RWPE2 (cell line): ENCODE results near the gene AGRN.

Source experiments
- ATAC-seq: fragments of 200-7000 bp; cut with Tn5 transposase; 3 replicates; pipeline ENCODE4 v1.9.1; 2021; ENCODE audit warnings: low read depth
- DNase-seq: peaks from one replicate; pipeline ENCODE4 v3.0.0-alpha.2; 2020; ENCODE audit warnings: low spot score
- H3K27ac ChIP-seq: fragments of 450-650 bp; 2 replicates; pipeline ENCODE4 v1.5.1; 2017; ENCODE audit warnings: mild to moderate bottlenecking; ENCODE audit not compliant: poor library complexity, severe bottlenecking
- H3K27me3 ChIP-seq: fragments of 250-450 bp; sonication (Bioruptor Pico); 2 replicates; pipeline ENCODE4 v1.5.1; 2021; ENCODE audit warnings: mild to moderate bottlenecking, moderate library complexity; ENCODE audit not compliant: insufficient read depth, poor library complexity, severe bottlenecking
- H3K36me3 ChIP-seq: fragments of 250-450 bp; sonication (Bioruptor Pico); 2 replicates; pipeline ENCODE4 v1.5.1; 2020; ENCODE audit warnings: low read depth, mild to moderate bottlenecking, moderate library complexity
- H3K4me1 ChIP-seq: fragments of 250-450 bp; sonication (Bioruptor Pico); 2 replicates; pipeline ENCODE4 v1.5.1; 2021; ENCODE audit warnings: mild to moderate bottlenecking, moderate library complexity; ENCODE audit not compliant: insufficient read depth, poor library complexity, severe bottlenecking
- H3K4me3 ChIP-seq: fragments of 250-450 bp; sonication (Bioruptor Pico); 2 replicates; pipeline ENCODE4 v1.5.1; 2021; ENCODE audit warnings: mild to moderate bottlenecking, moderate library complexity; ENCODE audit not compliant: severe bottlenecking
- H3K9me3 ChIP-seq: fragments of 250-450 bp; sonication (Bioruptor Pico); 2 replicates; pipeline ENCODE4 v1.5.1; 2021; ENCODE audit warnings: mild to moderate bottlenecking, moderate library complexity; ENCODE audit not compliant: severe bottlenecking
- TF ChIP-seq, protein P1 (sequence below): fragments of 450-650 bp; IDR thresholded peaks from one replicate; pipeline ENCODE4 v1.5.1; 2017; ENCODE audit warnings: mild to moderate bottlenecking, moderate library complexity; ENCODE audit not compliant: poor library complexity, severe bottlenecking

The AGRN gene

DNA sequence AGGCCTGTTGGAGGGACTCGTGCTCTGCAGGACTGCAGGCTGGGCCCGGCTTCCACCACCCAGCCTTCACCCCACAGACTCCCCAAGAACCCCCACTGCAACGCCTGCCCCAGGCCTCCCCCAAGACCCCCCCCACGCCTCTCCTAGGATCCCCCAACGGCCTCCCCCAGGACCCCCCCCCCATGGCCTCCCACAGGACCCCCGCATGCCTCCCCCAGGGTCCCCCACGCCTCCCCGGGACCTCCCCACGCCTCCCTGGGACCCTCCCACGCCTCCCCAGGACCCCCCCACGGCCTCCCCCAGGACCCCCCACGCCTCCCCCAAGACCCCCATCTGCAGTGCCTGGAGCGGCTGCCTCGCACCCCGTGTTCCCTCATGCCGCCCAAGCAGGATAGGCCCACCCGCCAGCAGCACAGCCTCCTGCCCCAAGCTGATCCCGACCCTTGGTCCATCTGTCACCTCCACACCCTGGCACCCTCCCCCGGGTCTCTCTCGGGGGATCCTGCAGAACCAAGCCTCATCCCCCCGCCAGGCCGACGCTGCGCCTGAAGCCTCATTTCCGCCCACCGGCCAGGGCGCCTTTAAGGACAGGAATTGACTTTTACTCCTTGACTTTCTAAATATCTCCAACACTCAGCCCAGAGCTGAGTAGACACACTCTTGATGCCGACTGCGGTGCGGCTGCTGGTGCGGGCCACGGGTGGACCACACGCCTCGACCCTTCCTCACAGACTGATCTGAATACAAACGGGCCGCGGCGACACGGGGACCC, 68.3 kb downstream of the AGRN start:
- ATAC-seq: no peak
- TF ChIP-seq, protein P1, sequence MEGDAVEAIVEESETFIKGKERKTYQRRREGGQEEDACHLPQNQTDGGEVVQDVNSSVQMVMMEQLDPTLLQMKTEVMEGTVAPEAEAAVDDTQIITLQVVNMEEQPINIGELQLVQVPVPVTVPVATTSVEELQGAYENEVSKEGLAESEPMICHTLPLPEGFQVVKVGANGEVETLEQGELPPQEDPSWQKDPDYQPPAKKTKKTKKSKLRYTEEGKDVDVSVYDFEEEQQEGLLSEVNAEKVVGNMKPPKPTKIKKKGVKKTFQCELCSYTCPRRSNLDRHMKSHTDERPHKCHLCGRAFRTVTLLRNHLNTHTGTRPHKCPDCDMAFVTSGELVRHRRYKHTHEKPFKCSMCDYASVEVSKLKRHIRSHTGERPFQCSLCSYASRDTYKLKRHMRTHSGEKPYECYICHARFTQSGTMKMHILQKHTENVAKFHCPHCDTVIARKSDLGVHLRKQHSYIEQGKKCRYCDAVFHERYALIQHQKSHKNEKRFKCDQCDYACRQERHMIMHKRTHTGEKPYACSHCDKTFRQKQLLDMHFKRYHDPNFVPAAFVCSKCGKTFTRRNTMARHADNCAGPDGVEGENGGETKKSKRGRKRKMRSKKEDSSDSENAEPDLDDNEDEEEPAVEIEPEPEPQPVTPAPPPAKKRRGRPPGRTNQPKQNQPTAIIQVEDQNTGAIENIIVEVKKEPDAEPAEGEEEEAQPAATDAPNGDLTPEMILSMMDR: no peak
- H3K4me3 ChIP-seq: no peak overlapping the region
- H3K27me3 ChIP-seq: no peaks in the 10 kb centered on the region
- DNase-seq: no peak
- no peak overlapping the region for H3K27ac ChIP-seq
- no peaks in the 10 kb centered on the region for H3K9me3 ChIP-seq
- H3K4me1 ChIP-seq: no peaks in the 10 kb centered on the region
- no peaks in the 10 kb centered on the region for H3K36me3 ChIP-seq

DNA sequence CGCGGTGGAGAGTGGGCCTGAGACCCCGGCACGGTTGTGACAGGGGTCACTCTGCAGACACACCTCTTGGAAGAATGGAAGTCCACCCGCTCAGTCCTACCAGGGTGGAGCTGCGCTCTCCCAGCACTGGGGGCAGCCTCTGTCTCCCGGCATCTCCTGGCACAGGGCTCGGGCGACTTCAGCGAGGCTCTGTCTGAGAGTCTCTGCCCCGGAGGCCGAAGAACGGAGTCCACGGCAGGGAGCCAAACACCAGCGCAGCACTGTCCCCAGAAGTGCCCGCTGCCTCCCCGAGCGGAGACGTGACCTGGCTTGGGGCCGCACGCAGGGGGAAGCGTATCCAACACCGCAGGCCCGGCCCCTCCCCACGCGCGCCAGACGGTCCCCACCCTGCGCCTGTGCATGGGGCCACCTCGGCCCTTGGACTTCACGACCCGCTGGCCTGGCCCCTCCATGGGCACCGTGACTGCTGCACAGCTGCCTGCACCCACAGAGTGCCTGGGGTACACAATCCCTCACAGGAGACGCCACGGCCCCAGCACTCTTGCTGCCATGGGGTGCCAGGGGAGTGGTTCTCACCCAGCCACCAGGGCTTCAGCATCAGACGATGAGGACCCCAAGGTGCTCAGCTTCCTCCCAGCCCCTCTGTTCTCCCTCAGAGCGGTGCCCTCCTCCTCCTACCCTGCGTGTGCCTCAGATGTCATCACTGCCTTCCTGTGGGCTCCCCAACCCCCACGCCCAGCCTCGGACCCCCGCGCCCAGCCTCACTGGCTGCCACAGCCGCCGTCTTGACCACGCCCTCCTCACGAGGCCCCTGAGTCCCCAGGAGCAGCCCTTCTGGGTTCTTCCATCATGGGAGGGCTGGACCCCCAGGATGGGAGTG, 69.1 kb downstream of the AGRN start:
- Histone ChIP-seq H3K4me3 (no peak overlapping the region), H3K27me3 (no peaks in the 10 kb centered on the region), H3K9me3 (no peaks in the 10 kb centered on the region), H3K4me1 (no peaks in the 10 kb centered on the region), H3K36me3 (no peaks in the 10 kb centered on the region), H3K27ac (no peak overlapping the region)
- TF ChIP-seq, protein P1: no peak
- ATAC-seq: no peak
- DNase-seq: no peak

DNA sequence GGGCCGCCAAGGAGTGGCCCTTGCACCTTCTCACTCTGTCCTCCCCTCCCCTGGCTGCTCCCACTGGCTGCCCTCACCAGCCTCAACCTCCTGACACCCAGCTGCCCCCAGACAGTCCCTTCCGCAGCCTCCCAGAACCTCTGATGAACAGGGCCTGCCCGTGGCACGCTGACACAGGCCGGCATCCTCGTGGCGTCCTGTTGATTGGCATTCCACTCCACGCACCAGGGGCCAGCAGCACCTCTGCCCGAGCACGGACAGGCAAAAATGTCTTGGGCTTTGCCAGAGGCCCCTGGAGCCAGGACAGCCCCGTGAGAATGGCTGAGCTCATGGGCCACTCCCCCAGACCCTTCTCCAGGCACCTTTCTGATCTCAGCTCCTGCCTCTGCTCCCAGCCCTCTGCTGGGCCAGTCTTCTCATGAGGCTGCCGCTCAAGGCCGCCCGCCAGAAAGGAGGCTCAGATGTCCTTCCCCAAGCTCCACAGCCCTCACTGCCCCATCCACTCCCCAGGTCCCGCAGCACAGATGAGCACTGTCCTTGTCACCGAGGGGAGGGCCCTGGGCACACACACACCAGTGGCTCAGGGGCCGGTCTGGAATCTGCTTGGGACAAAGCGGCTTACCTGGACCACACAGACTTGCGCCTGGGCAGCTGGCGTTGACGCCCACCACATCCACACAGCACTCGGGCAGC, 70.0 kb downstream of the AGRN start:
- no peak for ATAC-seq
- Histone ChIP-seq H3K36me3 (no peaks in the 10 kb centered on the region), H3K9me3 (no peaks in the 10 kb centered on the region), H3K4me1 (no peaks in the 10 kb centered on the region), H3K4me3 (no peak overlapping the region), H3K27ac (no peak overlapping the region), H3K27me3 (no peaks in the 10 kb centered on the region)
- no peak for DNase-seq
- TF ChIP-seq, protein P1: no peak

DNA sequence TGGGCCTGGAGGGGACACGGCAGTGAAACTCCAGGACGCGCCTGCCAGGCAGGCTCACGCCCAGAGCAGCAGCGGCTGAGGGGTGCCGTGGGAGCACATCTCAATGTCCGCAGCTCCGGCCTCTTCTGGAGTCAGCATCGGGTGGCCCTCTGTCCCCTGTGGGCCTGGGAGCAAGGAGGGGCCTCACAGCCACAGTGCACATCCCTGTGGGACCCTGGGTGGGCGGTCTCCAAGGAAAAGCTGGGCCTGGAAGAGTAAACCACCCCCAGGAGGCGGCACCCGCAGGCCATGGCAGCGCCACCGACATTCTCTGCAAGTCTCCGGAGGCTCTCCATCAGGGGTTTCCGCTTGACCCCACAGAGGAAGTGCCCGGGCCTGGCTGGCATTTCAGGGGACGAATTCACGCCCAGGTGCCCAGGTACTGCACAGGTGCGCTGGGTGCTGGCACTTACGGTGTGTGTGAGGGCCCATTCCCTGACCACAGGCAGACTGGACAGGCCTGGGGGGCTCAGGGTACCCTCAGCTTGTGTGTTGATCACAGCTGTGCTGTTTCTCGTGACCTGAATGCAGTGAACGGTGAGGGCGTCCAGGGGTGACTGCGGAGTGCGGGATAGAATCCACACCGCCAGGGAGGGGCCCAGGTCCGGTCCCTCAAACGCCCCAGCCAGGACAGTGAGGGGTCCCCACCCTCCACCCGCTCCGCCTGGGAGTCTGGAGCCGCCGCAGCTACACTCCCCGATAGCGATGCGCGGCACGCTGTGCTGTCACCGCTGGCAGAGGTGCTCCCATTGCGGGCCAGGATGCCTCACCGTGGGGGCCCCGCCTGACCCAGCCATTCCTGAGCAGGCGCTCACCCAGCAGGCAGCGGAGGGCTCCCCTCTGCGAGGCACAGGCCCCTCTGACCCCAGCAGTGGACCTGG, 70.8 kb downstream of the AGRN start:
- H3K36me3 ChIP-seq: no peaks in the 10 kb centered on the region
- no peak overlapping the region for H3K4me3 ChIP-seq
- no peaks in the 10 kb centered on the region for H3K27me3 ChIP-seq
- peak; percentile 66 for DNase-seq
- H3K9me3 ChIP-seq: no peaks in the 10 kb centered on the region
- TF ChIP-seq, protein P1: no peak
- H3K4me1 ChIP-seq: no peaks in the 10 kb centered on the region
- ATAC-seq: no peak
- H3K27ac ChIP-seq: no peak overlapping the region
